ENCODE data around the gene CASQ2. TPM values are rescaled to one million over a fixed set of nuclear protein-coding genes. Genes with fewer than 3 reads are reported as not detected.

CASQ2 gene
- total and polyA plus RNA-seq, 2 donors (not counting 3 experiments of a cell fraction or from before 2014, with no cell fraction given): not detected

GRCh38 chr1:115718011-115718754 lies 50.3 kb downstream of the CASQ2 start:
- no TSS peak for BruUV-seq (replicated peaks)
- no peaks in the 10 kb centered on the region for H4K20me1 ChIP-seq (replicated peaks; ENCODE audit: control insufficient read depth, extremely low read depth, insufficient read depth, low read length)
- H3K36me3 ChIP-seq (ENCODE audit: control insufficient read depth in 2 of 2, extremely low read depth in 1 of 2, insufficient read depth in 2 of 2, low read length in 2 of 2): no peaks in the 10 kb centered on the region
- intact Hi-C loops (cut with micrococcal nuclease) (no loop called here), dilution Hi-C loops (cut with MboI; ENCODE audit: extremely low pct_ligation_motif_present, low sequenced_read_pairs) (no loop called here)
- no peaks in the 10 kb centered on the region for H3K9me3 ChIP-seq (replicated peaks; ENCODE audit: control insufficient read depth, insufficient read depth, low read length)
- FAIRE-seq: no peak
- H3K4me1 ChIP-seq (ENCODE audit: control insufficient read depth, extremely low read depth, insufficient read depth, low read length): no peaks in the 10 kb centered on the region
- ChIA-PET CTCF (interaction anchor here (1.0 to 3.7 kb wide), 7 partner anchors 12 to 781 kb away, joined by 3 to 33 read pairs (median 10); no protein-coding TSS in a partner anchor), POLR2A (no interaction called here)
- H2AFZ ChIP-seq (ENCODE audit: low read depth, low read length): no peak overlapping the region
- H3K9ac ChIP-seq (replicated peaks; ENCODE audit: extremely low read depth, insufficient read depth, low read length): no peak overlapping the region
- H3K9me1 ChIP-seq (replicated peaks; ENCODE audit: control insufficient read depth, extremely low read depth, insufficient read depth, low read length): no peaks in the 10 kb centered on the region
- no peak overlapping the region for H3K4me2 ChIP-seq (ENCODE audit: insufficient read depth, low read length)
- TF ChIP-seq POLR2AphosphoS5 (IDR thresholded peaks at IDR 0.05; ENCODE audit: insufficient read depth, low read depth, low read length) (no peak), FOS (IDR thresholded peaks at IDR 0.05; ENCODE audit: borderline replicate concordance, insufficient read depth, low read length) (no peak), POLR2A (IDR thresholded peaks at IDR 0.05; ENCODE audit: low read depth, low read length) (no peak), CTCF (IDR thresholded peaks at IDR 0.05; ENCODE audit: extremely low read depth in 1 of 2, insufficient read depth in 1 of 2, low read depth in 1 of 2, low read length in 2 of 2) (no peak), GATA2 (IDR thresholded peaks at IDR 0.05; ENCODE audit: insufficient read depth, insufficient read length, low read depth, low read length) (no peak), JUN (IDR thresholded peaks at IDR 0.05; ENCODE audit: borderline replicate concordance, insufficient read depth, insufficient read length, low read depth) (no peak), MYC (IDR thresholded peaks at IDR 0.05; ENCODE audit: low read depth, low read length) (no peak), MAX (IDR thresholded peaks at IDR 0.05; ENCODE audit: insufficient read depth, insufficient read length) (no peak)
- no peak for DNase-seq (ENCODE audit: low read depth, low spot score)
- no peak overlapping the region for H3K4me3 ChIP-seq (replicated peaks in 1 of 3; ENCODE audit: insufficient read depth in 1 of 3, low read depth in 1 of 3, low read length in 3 of 3)
- no peak overlapping the region for H3K27ac ChIP-seq (ENCODE audit: insufficient read depth, low read depth, low read length)
- H3K27me3 ChIP-seq (ENCODE audit: control insufficient read depth in 2 of 2, insufficient read depth in 2 of 2, low read length in 2 of 2): peaks cover 2 to 14% of the 10 kb centered on the region in 2 experiments
- no peaks in the 10 kb centered on the region for H3K79me2 ChIP-seq (ENCODE audit: control insufficient read depth, insufficient read depth, low read length)

Data from endothelial cell of umbilical vein (primary cell).